ENCODE measurements around the gene RPH3AL.
"Not testable (repeated sequence)": the region's sequence is repeated elsewhere in the genome, so short reads cannot be mapped to it uniquely, and the experiment has no call there.

Gene RPH3AL

GRCh38 chr17:227078-227945, 125.3 kb downstream of the RPH3AL start:
- no peak for DNase-seq (ENCODE audit: low read depth in 2 of 3, low spot score in 1 of 3)

- DNase-seq (ENCODE audit: low read depth in 2 of 3, low spot score in 1 of 3) = no peak
Observed at GRCh38 chr17:226108-227077, 126.2 kb downstream of the RPH3AL start.

DNA sequence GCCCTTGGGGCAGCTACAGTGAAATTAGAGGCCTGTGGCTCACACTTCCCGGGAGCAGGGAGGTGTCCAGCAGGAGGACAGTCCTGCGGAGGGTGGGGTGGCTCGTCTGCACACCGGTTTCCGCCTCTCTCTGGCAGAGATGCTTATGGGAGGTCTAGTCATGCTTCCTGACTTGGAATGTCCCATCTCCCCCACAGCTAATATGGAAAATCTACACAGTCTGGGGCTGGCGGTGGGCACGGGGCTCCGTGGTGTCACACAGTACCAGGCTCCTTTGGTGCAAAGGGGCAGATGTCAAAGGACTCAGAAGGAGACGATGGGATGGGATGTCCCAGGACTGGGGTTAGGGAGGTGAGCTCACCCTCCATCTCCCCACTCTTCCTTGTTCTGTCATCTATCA, 127.1 kb downstream of the RPH3AL start:
- DNase-seq (ENCODE audit: low read depth in 2 of 3, low spot score in 1 of 3) = no peak

DNA sequence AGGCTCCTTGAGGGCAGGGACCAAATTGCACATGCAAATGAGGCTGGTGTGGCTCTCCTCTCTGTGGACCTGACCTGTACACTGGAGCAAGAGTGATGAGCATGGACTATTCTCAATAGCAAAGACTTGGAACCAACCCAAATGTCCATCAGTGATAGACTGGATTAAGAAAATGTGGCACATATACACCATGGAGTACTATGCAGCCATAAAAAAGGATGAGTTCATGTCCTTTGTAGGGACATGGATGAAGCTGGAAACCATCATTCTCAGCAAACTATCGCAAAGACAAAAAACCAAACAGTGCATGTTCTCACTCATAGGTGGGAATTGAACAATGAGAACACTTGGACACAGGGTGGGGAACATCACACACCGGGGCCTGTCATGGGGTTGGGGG, 128.0 kb downstream of the RPH3AL start:
- not testable (repeated sequence) for DNase-seq (ENCODE audit: low read depth in 2 of 3, low spot score in 1 of 3)

- no peak for DNase-seq (ENCODE audit: low read depth in 2 of 3, low spot score in 1 of 3)
Observed at GRCh38 chr17:223723-224471, 128.7 kb downstream of the RPH3AL start.

DNA sequence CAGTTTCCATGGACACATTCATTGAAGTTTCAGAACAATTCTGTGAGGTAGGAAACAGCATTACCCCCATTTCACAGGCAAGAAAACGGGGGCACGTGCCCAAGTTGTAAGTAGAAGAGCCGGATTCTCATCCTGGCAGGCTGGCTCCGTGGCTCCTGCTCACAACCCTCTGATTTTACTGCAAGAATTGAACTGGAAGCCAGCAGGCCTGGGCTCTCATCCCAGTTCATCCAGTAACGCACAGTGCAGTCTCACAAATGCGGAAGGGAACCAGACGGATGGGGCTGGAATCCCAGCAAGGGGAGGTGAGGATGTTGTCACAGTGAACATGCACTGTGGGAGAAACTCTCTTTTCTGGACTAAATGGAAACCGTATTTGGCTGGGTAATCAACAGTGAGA, 130.4 kb downstream of the RPH3AL start:
- DNase-seq (ENCODE audit: low read depth in 2 of 3, low spot score in 1 of 3) = no peak

DNA sequence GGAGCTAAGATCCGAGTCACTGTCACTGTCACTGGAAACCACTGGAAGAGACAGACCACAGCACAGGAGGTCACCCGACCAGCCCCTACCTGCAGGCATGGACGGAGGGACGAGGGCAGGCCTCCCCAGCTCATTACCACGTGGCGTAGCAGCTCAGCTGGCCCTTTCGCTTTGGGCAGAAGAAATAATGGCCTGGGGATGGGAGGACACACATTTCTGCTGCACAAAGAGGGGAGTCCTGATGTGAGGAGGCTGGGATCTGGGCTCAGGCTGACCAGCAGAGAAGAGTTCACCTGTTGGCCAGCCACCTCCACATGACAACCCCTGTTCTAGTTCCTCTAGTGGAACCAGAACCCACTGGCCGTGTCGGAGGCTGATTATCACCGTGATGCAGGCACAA, 132.9 kb downstream of the RPH3AL start:
- DNase-seq (ENCODE audit: low read depth in 2 of 3, low spot score in 1 of 3) = no peak

DNA sequence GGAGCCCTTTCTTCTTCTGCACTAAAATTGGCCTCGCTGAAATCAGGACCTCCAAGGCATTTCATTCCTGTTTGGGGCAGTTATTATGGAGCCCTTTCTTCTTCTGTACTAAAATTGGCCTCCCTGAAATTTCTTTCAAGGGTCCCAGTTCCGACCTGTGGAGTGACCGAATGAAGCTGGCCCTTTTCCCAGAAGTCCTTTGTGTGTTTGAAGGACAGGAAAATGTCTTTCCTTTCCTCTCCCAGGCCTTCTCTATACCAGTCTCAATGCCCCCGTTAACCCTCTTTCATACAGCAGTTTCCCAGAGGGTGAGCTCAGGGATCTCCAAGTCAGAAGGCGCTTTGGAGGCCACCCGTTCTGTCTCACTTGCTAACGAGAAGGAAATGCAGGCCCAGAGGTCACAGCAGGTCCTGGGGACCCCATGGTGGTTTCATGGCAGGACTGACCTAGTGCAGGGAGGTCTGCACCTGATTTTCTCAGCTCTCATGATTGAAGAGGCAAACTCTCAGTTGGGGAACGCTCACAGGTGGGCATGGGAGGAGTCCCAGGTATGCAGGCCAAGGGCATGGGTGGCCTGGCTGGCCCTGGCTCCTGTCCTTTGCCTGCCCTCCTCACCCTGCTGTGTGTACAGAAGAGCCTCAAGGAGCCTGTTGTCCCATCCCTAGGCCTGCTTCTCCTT, 134.0 kb downstream of the RPH3AL start:
- no peak for DNase-seq (ENCODE audit: low read depth in 2 of 3, low spot score in 1 of 3)

DNA sequence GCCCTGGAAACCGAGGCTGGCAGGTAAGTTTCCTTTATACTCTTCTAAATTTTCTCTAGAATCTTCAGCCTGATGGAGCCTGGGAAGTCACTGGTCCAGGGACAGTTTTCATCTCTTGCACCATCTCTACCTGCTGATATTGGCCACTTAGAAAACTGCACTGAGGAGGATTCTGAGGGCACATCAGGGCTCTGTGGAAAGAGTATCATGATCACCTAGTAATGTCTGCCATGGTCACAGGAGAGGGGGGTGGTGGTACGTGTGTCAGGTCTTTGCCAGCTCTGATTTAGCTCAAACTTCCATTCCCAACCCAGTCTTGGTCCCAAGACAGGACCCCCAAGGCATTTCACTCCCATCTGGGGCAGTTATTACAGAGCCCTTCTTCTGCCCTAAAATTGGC, 136.0 kb downstream of the RPH3AL start:
- DNase-seq (ENCODE audit: low read depth in 2 of 3, low spot score in 1 of 3) = no peak

DNA sequence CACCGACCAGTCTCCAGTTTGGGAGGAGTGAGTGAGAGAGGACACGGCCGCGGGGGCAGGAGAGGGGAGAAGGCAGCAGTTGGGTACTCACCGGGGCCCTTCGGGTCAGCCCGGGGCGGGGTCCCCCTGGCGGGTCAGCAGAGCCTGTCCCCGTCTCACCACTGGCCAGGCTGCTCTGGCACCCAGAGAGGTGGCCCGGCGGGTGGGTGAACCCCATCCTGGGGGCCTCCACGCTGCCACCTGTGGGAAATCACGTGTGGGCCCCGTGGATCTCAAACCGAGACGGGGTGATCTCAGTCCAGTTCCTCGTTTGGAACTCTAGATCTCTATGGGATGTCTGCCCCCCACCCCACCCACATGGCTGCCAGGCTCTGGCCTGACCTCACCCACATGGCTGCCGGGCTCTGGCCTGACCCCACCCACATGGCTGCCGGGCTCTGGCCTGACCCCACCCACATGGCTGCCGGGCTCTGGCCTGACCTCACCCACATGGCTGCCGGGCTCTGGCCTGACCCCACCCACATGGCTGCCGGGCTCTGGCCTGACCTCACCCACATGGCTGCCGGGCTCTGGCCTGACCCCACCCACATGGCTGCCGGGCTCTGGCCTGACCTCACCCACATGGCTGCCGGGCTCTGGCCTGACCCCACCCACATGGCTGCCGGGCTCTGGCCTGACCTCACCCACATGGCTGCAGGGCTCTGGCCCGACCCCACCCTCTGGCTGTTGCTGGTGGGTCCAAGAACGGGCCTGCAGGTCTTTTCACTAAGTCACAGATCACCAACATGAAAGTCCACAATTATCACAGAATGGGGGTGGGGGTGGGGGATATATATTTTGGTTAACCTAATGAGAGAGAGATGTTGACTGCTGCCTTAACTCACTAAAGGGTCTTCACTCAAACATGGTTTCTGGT, 136.8 kb downstream of the RPH3AL start:
- DNase-seq (ENCODE audit: low read depth in 2 of 3, low spot score in 1 of 3) = not testable (repeated sequence)

- DNase-seq (ENCODE audit: low read depth in 2 of 3, low spot score in 1 of 3) = no peak
Observed at GRCh38 chr17:214881-215331, 137.7 kb downstream of the RPH3AL start.

GRCh38 chr17:213286-214105, 139.1 kb downstream of the RPH3AL start:
- DNase-seq (ENCODE audit: low read depth in 2 of 3, low spot score in 1 of 3) = no peak

DNA sequence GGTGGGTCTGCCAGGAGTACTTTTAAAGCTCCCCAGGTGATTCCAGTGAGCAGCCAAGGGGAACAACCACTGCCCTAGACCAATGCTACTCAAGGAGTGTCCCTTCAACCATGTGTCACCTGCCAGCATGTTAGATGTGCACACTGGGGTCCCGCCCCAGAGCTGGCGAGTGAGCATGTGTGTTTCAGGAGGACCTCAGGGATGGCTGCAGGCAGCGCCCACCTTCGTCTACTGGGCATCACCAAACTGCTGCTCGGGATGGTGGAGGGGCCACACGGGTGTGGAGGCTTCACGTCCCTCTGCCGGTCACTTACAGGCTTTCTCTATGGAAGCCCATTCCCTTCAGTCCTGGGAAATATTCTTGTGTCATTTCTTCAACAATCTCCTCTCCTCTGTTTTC, 142.2 kb downstream of the RPH3AL start:
- no peak for DNase-seq (ENCODE audit: low read depth in 2 of 3, low spot score in 1 of 3)

DNA sequence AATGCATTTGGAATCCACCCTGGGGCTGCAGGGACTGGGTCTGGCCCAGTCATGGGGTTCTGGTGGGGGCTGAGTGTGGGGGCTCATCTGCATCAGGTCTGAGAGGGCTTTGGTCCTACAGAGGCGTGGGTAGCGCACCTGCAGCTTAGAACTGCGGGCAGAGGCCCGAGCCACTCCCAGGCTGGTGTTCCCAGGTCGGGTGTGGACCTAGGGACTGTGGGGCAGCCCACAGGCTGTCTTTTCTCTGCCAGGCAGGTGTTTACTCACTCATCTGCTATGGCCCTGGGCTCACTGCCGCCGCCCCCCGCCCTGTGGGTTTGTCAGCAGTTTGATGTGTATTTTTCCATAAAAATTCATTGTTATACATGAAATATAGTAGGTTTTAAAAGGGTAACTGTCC, 144.2 kb downstream of the RPH3AL start:
- DNase-seq (ENCODE audit: low read depth in 2 of 3, low spot score in 1 of 3) = no peak

GRCh38 chr17:207775-208174, 144.8 kb downstream of the RPH3AL start:
- DNase-seq (ENCODE audit: low read depth in 2 of 3, low spot score in 1 of 3) = no peak

- no peak for DNase-seq (ENCODE audit: low read depth in 2 of 3, low spot score in 1 of 3)
Observed at GRCh38 chr17:206941-207560, 145.6 kb downstream of the RPH3AL start.

- DNase-seq (ENCODE audit: low read depth in 2 of 3, low spot score in 1 of 3) = not testable (repeated sequence)
Observed at GRCh38 chr17:206484-206883, 146.1 kb downstream of the RPH3AL start.

DNA sequence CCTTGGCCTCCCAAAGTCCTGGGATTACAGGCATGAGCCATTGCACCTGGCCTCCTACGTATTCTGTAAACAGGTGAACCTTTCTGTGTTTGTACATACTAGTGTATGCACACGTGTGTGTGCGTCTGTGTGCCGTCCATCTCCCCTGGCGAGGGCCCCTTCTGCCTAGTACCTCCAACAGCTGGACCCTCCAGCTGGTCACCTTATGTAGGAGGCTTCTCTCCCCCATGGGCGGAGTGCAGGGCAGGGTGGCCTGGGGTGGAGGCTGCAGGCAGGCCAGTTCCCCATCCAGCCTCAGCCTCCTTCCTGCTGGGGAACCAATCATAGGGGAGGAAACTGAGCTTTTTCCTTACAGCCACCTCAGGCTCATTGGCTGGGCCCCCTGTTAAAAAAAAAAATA, 146.8 kb downstream of the RPH3AL start:
- DNase-seq (ENCODE audit: low read depth in 2 of 3, low spot score in 1 of 3) = no peak

Data from stimulated activated CD4-positive, alpha-beta T cell treated with anti-CD3 and anti-CD28 coated beads, Interleukin-12 subunit alpha, Interleukin-12 subunit beta, amount 100 ng/mL, for 48 hours (primary cell).